Measurements from ENCODE around the gene SYNE1. TPM values are rescaled to one million over a fixed set of nuclear protein-coding genes. Genes with fewer than 3 reads are reported as not detected.

SYNE1 gene
- total RNA-seq, 4 donors from 2014 or later, result 29.1 to 51.5 (median 45.6) TPM

GRCh38 chr6:152263582-152263981, 373.6 kb downstream of the SYNE1 start:
- no peaks in the 10 kb centered on the region for H3K9me3 ChIP-seq
- H3K4me3 ChIP-seq, result no peak overlapping the region
- H3K27ac ChIP-seq, result no peak overlapping the region
- DNase-seq (no peak), ATAC-seq (no peak)
- intact Hi-C loops (cut with DNase I; ENCODE audit: low total_unique reads) (loop anchor here (5.0 kb wide), 1 partner anchor 96 kb away; no protein-coding TSS in a partner anchor), in situ Hi-C loops (cut with MboI; ENCODE audit: low sequenced_read_pairs in 4 of 4) (loop anchor here (5.0 to 25.0 kb wide), 4 partner anchors 496 to 826 kb away; no protein-coding TSS in a partner anchor)
- TF ChIP-seq POLR2A (IDR thresholded peaks at IDR 0.05) (no peak), CTCF (IDR thresholded peaks at IDR 0.05 in 4 of 5, conservative IDR thresholded peaks at IDR 0.05 in 1 of 5) (no peak)
- H3K36me3 ChIP-seq, result peaks cover 0 to 11% of the 10 kb centered on the region in 2 donors
- H3K27me3 ChIP-seq, result no peaks in the 10 kb centered on the region
- H3K4me1 ChIP-seq, result peaks cover 22 to 27% of the 10 kb centered on the region in 2 donors

GRCh38 chr6:152261179-152261578, 376.0 kb downstream of the SYNE1 start:
- no peak overlapping the region for H3K4me3 ChIP-seq
- H3K27ac ChIP-seq, result peak overlapping the region; percentile 56 to 75 (median 68)
- TF ChIP-seq CTCF (IDR thresholded peaks at IDR 0.05 in 4 of 5, conservative IDR thresholded peaks at IDR 0.05 in 1 of 5), result no peak
- TF ChIP-seq POLR2A (IDR thresholded peaks at IDR 0.05), result no peak
- intact Hi-C loops (cut with DNase I; ENCODE audit: low total_unique reads) (loop anchor here (2.0 to 5.0 kb wide), 2 partner anchors 14 to 94 kb away; no protein-coding TSS in a partner anchor), in situ Hi-C loops (cut with MboI; ENCODE audit: low sequenced_read_pairs in 4 of 4) (loop anchor here (5.0 to 25.0 kb wide), 4 partner anchors 494 to 824 kb away; no protein-coding TSS in a partner anchor)
- no peaks in the 10 kb centered on the region for H3K27me3 ChIP-seq
- DNase-seq, result peak; percentile 52 to 72
- peaks cover 0 to 16% of the 10 kb centered on the region in 2 donors for H3K36me3 ChIP-seq
- peaks cover 14 to 15% of the 10 kb centered on the region in 2 donors for H3K4me1 ChIP-seq
- ATAC-seq, result peak; percentile 98 to 99
- H3K9me3 ChIP-seq, result no peaks in the 10 kb centered on the region

GRCh38 chr6:152259234-152259633, 377.9 kb downstream of the SYNE1 start:
- DNase-seq (no peak), ATAC-seq (no peak)
- in situ Hi-C loops (cut with MboI; ENCODE audit: low sequenced_read_pairs in 4 of 4), result loop anchor here (25.0 kb wide), 3 partner anchors 497 to 822 kb away; no protein-coding TSS in a partner anchor
- Histone ChIP-seq H3K27me3 (no peaks in the 10 kb centered on the region), H3K36me3 (peaks cover 0 to 35% of the 10 kb centered on the region in 2 donors), H3K4me3 (no peak overlapping the region), H3K9me3 (no peaks in the 10 kb centered on the region), H3K27ac (no peak overlapping the region), H3K4me1 (peaks cover 9 to 15% of the 10 kb centered on the region in 2 donors)
- intact Hi-C loops (cut with DNase I; ENCODE audit: low total_unique reads), result no loop called here
- no peak for TF ChIP-seq POLR2A (IDR thresholded peaks at IDR 0.05)
- no peak for TF ChIP-seq CTCF (IDR thresholded peaks at IDR 0.05 in 4 of 5, conservative IDR thresholded peaks at IDR 0.05 in 1 of 5)

GRCh38 chr6:152257581-152257980, 379.6 kb downstream of the SYNE1 start:
- intact Hi-C loops (cut with DNase I; ENCODE audit: low total_unique reads) (no loop called here), in situ Hi-C loops (cut with MboI; ENCODE audit: low sequenced_read_pairs in 4 of 4) (loop anchor here (25.0 kb wide), 3 partner anchors 495 to 820 kb away; no protein-coding TSS in a partner anchor)
- TF ChIP-seq POLR2A (IDR thresholded peaks at IDR 0.05) (no peak), CTCF (IDR thresholded peaks at IDR 0.05 in 4 of 5, conservative IDR thresholded peaks at IDR 0.05 in 1 of 5) (no peak)
- H3K4me3 ChIP-seq, result no peak overlapping the region
- peaks cover 9 to 15% of the 10 kb centered on the region in 2 donors for H3K4me1 ChIP-seq
- no peaks in the 10 kb centered on the region for H3K27me3 ChIP-seq
- H3K9me3 ChIP-seq, result no peaks in the 10 kb centered on the region
- peaks cover 0 to 38% of the 10 kb centered on the region in 2 donors for H3K36me3 ChIP-seq
- DNase-seq (no peak), ATAC-seq (no peak)
- H3K27ac ChIP-seq, result no peak overlapping the region
